AG04450 (cell line): Measurements from ENCODE around the gene WDR55. TPM values are rescaled to one million over a fixed set of nuclear protein-coding genes. Genes with fewer than 3 reads are reported as not detected.
A peak's percentile ranks its signal among the peaks of the same experiment; 100 is the strongest.
"Not testable (repeated sequence)": the region's sequence is repeated elsewhere in the genome, so short reads cannot be mapped to it uniquely, and the experiment has no call there.

Experiments used
- CTCF ChIA-PET: fragments of 300-600, 350-600 bp; formaldehyde crosslinking; extraction: SDS; loops from one replicate; lab custom pipeline; 2022; ENCODE audit warnings: antibody characterized with exemption, inconsistent platforms; lab: Charles Lee
- POLR2A ChIA-PET: fragments of 350-600 bp; formaldehyde crosslinking; extraction: SDS; loops from one replicate; lab custom pipeline; 2021; ENCODE audit warnings: antibody characterized with exemption, inconsistent platforms; lab: Yijun Ruan, JAX
- DNase-seq: peaks from one replicate; pipeline ENCODE4 v3.0.0-alpha.2; 2011; ENCODE audit warnings: low read depth, low spot score
- H3K27ac ChIP-seq: one replicate; pipeline ENCODE4 v1.5.1; 2012; ENCODE audit warnings: low read depth, low read length, control low read depth
- H3K27me3 ChIP-seq: one replicate; pipeline ENCODE4 v1.6.0; 2012; ENCODE audit warnings: low read length; ENCODE audit not compliant: control insufficient read depth, insufficient read depth
- H3K4me3 ChIP-seq: 2 replicates; pipeline ENCODE4 v1.5.1; 2011; ENCODE audit warnings: mild to moderate bottlenecking, low read depth, low read length, control low read depth
- H3K9me3 ChIP-seq: 2 replicates; pipeline ENCODE4 v1.5.1; 2012; ENCODE audit warnings: low read length; ENCODE audit not compliant: control insufficient read depth, insufficient read depth
- polyA plus RNA-seq: library from polyadenylated mRNA; depleted of rRNA; stranded (reverse); fragments of >200 nt; gene quantifications from 2 replicates; pipeline ENCODE4 v1.2.3, GENCODE V29; 2011
- TF ChIP-seq, protein P1 (sequence below): IDR thresholded peaks from 2 replicates; pipeline ENCODE4 v1.5.1; 2011; ENCODE audit warnings: low read depth, low read length, control low read depth, inconsistent platforms

WDR55 gene
- polyA plus RNA-seq, 1 experiment = 13.6 TPM

- H3K27me3 ChIP-seq = no peaks in the 10 kb centered on the region
- H3K27ac ChIP-seq = no peak overlapping the region
- ChIA-PET POLR2A (interaction anchor here (0.7 to 1.5 kb wide), 2 partner anchors 11 to 15 kb away, joined by 3 to 15 read pairs; no protein-coding TSS in a partner anchor), CTCF (no interaction called here)
- no peak overlapping the region for H3K4me3 ChIP-seq
- no peak for DNase-seq
- TF ChIP-seq, protein P1, sequence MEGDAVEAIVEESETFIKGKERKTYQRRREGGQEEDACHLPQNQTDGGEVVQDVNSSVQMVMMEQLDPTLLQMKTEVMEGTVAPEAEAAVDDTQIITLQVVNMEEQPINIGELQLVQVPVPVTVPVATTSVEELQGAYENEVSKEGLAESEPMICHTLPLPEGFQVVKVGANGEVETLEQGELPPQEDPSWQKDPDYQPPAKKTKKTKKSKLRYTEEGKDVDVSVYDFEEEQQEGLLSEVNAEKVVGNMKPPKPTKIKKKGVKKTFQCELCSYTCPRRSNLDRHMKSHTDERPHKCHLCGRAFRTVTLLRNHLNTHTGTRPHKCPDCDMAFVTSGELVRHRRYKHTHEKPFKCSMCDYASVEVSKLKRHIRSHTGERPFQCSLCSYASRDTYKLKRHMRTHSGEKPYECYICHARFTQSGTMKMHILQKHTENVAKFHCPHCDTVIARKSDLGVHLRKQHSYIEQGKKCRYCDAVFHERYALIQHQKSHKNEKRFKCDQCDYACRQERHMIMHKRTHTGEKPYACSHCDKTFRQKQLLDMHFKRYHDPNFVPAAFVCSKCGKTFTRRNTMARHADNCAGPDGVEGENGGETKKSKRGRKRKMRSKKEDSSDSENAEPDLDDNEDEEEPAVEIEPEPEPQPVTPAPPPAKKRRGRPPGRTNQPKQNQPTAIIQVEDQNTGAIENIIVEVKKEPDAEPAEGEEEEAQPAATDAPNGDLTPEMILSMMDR = no peak
- no peaks in the 10 kb centered on the region for H3K9me3 ChIP-seq
Measured at GRCh38 chr5:140707812-140708211, 43.1 kb downstream of the WDR55 start.

DNA sequence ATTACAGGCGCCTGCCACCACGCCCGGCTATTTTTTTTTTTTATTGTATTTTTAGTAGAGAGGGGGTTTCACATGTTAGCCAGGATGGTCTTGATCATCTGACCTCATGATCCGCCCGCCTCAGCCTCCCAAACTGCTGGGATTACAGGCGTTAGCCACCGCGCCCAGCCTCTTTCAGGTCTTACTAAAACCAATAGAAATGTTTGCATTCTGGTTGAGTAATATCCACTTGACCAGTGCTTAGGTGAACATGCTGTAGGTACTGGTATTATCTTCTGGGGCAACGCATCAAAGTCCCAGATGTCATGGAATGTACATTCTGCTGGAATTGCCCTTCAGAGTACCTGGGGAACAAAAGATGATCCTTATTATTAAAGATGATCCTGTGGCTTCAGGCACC, 44.1 kb downstream of the WDR55 start:
- H3K4me3 ChIP-seq, DNase-seq, CTCF ChIA-PET, H3K27me3 ChIP-seq, H3K27ac ChIP-seq, H3K9me3 ChIP-seq: not testable (repeated sequence)
- POLR2A ChIA-PET = interaction anchor here (1.5 kb wide), 1 partner anchor 16 kb away, joined by 3 read pairs; no protein-coding TSS in a partner anchor

DNA sequence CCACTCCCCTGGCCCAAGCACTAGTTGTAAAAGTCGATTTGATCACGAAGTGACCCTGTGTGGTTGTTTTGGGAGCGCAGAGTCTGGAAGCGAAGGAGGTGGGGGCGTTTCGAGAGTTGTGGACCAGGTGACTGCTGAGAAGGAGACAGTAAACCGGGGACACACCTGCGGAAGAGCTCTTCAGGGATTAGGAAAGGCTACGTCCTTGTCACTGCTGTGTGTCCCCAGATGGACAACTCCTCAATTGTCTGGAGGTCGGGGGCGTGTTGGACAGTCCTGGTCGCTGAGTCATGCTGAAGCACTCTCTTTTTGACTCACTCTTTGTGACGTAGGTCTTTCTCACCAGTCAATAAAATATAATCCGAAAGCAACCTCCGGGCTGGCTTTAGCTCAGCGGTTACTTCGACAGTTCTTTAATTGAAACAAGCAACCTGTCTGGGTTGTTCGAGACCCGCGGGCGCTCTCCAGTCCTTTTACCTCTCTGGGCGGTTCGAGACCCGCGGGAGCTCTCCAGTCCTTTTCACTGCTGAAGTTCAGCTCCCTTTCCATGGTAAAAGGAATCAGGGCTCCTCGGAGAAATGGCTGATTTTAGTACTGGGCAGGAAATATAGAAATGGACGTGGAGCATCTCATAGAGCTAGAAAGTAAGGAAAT, 46.3 kb downstream of the WDR55 start:
- Histone ChIP-seq H3K27me3 (no peaks in the 10 kb centered on the region), H3K9me3 (no peaks in the 10 kb centered on the region), H3K27ac (peak overlapping the region; percentile 93), H3K4me3 (peak overlapping the region; percentile 60)
- peak; percentile 95 for DNase-seq
- TF ChIP-seq, protein P1 = no peak
- ChIA-PET POLR2A (interaction anchor here (1.1 to 2.1 kb wide), 5 partner anchors 11 to 310 kb away, joined by 4 to 14 read pairs (median 7); partner anchors contain the start of genes HARS1, HARS2, IK and NDUFA2), CTCF (interaction anchor here (0.6 to 2.9 kb wide), 5 partner anchors 9 to 1711 kb away, joined by 3 to 7 read pairs (median 5); partner anchors contain the start of gene ZMAT2)

DNA sequence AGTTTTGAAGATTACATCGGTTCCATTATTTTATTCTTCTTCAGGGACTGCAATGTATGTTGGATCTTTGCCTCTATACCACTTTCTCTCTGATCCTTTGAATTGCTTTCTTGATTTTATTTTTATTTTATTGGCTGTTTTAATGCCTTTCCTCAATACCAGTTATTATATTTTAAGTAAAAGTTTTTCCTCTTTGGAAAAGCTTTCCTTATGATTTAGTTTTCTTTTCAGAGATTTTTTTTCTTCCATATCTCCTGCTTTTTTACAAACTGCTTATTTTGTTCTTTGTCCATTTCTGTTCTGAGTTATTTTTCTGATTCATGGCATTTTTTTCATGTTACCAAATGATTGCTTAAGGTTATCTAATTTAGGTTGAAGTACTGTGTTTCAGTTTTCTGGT, 47.1 kb downstream of the WDR55 start:
- no peak for DNase-seq
- ChIA-PET POLR2A (interaction anchor here (1.1 to 2.1 kb wide), 5 partner anchors 12 to 311 kb away, joined by 4 to 14 read pairs (median 7); partner anchors contain the start of genes HARS1, HARS2, IK and NDUFA2), CTCF (interaction anchor here (0.6 to 2.9 kb wide), 5 partner anchors 8 to 353 kb away, joined by 3 to 7 read pairs (median 5); partner anchors contain the start of gene ZMAT2)
- Histone ChIP-seq H3K27me3 (no peaks in the 10 kb centered on the region), H3K4me3 (no peak overlapping the region), H3K27ac (no peak overlapping the region), H3K9me3 (no peaks in the 10 kb centered on the region)
- TF ChIP-seq, protein P1 = no peak

- CTCF ChIA-PET = interaction anchor here (0.6 kb wide), 1 partner anchor 854 kb away, joined by 3 read pairs; no protein-coding TSS in a partner anchor
- no peaks in the 10 kb centered on the region for H3K9me3 ChIP-seq
- POLR2A ChIA-PET = no interaction called here
- TF ChIP-seq, protein P1 = no peak
- H3K27me3 ChIP-seq = no peaks in the 10 kb centered on the region
- no peak overlapping the region for H3K27ac ChIP-seq
- DNase-seq = no peak
- no peak overlapping the region for H3K4me3 ChIP-seq
Measured at GRCh38 chr5:140713562-140714094, 48.9 kb downstream of the WDR55 start.

- H3K27ac ChIP-seq, H3K27me3 ChIP-seq, H3K9me3 ChIP-seq, DNase-seq, H3K4me3 ChIP-seq, POLR2A ChIA-PET: not testable (repeated sequence)
- CTCF ChIA-PET = interaction anchor here (1.4 kb wide), 1 partner anchor 604 kb away, joined by 4 read pairs; the partner anchor contains the start of gene TAF7
Measured at GRCh38 chr5:140716238-140716637, 51.5 kb downstream of the WDR55 start.
